B cell (primary cell): Measurements from ENCODE around the gene CLOCK.

Experiments used
- EZH2 ChIP-seq: IDR thresholded peaks from 2 replicates; pipeline ENCODE4 v1.6.1; 2012; ENCODE audit warnings: borderline replicate concordance, low read depth, mild to moderate bottlenecking, moderate library complexity, low read length; ENCODE audit not compliant: insufficient read depth, poor library complexity, severe bottlenecking
- TF ChIP-seq, protein P1 (sequence below): fragments of 200-600 bp; IDR thresholded peaks from one replicate; pipeline ENCODE4 v1.8.0; 2022; ENCODE audit warnings: antibody characterized with exemption, mild to moderate bottlenecking

DNA sequence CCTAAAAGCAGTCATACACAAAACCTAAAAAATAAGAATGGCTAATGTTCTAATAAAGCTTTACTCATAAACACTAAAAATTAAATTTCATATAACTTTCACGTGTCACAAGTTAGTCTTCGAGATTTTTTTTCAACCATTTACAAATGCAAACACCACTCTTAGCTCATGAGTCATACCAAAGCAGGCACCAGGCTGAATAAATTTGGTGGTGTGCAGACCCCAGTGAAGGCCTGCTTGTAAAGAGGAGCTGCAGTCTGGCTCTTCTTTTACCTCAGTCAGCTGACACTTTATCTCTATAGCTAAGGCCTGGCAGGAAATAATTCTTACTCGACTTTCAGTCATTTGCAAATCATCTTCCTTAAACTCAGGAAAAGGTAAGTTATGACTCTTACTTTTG is 37.4 kb downstream of the CLOCK start:
- TF ChIP-seq, protein P1, sequence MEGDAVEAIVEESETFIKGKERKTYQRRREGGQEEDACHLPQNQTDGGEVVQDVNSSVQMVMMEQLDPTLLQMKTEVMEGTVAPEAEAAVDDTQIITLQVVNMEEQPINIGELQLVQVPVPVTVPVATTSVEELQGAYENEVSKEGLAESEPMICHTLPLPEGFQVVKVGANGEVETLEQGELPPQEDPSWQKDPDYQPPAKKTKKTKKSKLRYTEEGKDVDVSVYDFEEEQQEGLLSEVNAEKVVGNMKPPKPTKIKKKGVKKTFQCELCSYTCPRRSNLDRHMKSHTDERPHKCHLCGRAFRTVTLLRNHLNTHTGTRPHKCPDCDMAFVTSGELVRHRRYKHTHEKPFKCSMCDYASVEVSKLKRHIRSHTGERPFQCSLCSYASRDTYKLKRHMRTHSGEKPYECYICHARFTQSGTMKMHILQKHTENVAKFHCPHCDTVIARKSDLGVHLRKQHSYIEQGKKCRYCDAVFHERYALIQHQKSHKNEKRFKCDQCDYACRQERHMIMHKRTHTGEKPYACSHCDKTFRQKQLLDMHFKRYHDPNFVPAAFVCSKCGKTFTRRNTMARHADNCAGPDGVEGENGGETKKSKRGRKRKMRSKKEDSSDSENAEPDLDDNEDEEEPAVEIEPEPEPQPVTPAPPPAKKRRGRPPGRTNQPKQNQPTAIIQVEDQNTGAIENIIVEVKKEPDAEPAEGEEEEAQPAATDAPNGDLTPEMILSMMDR, result no peak
- no peak for TF ChIP-seq EZH2
